Measurements from ENCODE around the gene BCL2. TPM values are rescaled to one million over a fixed set of nuclear protein-coding genes. Genes with fewer than 3 reads are reported as not detected.
A peak's percentile ranks its signal among the peaks of the same experiment; 100 is the strongest.

Gene BCL2
- total RNA-seq, 4 donors from 2014 or later = 14.3 to 34.8 (median 23.5) TPM

DNA sequence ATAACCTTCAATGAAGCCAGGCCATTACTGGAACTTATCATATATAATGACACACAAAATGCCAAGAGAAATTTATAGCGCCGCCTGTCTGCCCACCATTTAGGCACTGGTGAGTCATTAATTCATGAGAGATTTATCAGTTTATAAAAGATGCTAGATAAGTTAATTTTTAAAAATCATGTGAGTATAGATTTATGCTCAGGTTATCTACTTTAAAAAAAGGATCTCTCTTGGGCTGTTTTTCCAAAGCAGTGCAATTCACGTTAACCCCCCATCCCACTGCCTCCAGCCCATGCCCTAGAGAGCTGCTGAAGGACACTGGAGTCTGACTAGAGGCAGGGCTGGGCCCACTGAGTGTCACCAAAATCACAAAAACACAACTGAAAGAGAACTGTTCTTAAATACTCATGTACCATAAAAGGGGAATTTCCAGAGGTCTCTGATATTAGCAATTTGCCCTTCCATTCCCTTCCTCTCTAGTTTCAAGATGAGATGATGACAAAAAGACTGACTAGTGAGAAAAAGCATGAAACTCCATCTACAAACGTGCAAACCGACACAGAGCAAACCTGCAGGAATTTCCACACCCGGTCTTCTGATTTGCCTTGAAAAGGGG is 160.8 kb downstream of the BCL2 start:
- peak overlapping the region; percentile 73 to 85 (median 76) for H3K27ac ChIP-seq
- H3K4me3 ChIP-seq = no peak overlapping the region
- H3K9me3 ChIP-seq = no peaks in the 10 kb centered on the region
- in situ Hi-C loops (cut with MboI; ENCODE audit: low pct_ligation_motif_present in 1 of 4, low pct_unique_long_range_greater_than_20kb in 1 of 4, low sequenced_read_pairs in 3 of 4) = no loop called here
- H3K4me1 ChIP-seq = peaks cover 35 to 80% (median 53%) of the 10 kb centered on the region in 4 donors
- no peak for DNase-seq
- H3K27me3 ChIP-seq = no peaks in the 10 kb centered on the region
- TF ChIP-seq, protein P1, sequence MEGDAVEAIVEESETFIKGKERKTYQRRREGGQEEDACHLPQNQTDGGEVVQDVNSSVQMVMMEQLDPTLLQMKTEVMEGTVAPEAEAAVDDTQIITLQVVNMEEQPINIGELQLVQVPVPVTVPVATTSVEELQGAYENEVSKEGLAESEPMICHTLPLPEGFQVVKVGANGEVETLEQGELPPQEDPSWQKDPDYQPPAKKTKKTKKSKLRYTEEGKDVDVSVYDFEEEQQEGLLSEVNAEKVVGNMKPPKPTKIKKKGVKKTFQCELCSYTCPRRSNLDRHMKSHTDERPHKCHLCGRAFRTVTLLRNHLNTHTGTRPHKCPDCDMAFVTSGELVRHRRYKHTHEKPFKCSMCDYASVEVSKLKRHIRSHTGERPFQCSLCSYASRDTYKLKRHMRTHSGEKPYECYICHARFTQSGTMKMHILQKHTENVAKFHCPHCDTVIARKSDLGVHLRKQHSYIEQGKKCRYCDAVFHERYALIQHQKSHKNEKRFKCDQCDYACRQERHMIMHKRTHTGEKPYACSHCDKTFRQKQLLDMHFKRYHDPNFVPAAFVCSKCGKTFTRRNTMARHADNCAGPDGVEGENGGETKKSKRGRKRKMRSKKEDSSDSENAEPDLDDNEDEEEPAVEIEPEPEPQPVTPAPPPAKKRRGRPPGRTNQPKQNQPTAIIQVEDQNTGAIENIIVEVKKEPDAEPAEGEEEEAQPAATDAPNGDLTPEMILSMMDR (IDR thresholded peaks at IDR 0.05) = no peak
- TF ChIP-seq POLR2A (IDR thresholded peaks at IDR 0.05) (no peak), POLR2AphosphoS5 (IDR thresholded peaks at IDR 0.05) (no peak), EP300 (IDR thresholded peaks at IDR 0.05; ENCODE audit: low read depth) (no peak)
- H3K36me3 ChIP-seq = no peaks in the 10 kb centered on the region
- WGBS, 2 donors (ENCODE audit: low coverage in 1 of 2) = 68 to 72% methylated on average over 6 of the region's 6 CpGs
- intact Hi-C loops (cut with DNase I; ENCODE audit: low total_unique reads) = no loop called here

DNA sequence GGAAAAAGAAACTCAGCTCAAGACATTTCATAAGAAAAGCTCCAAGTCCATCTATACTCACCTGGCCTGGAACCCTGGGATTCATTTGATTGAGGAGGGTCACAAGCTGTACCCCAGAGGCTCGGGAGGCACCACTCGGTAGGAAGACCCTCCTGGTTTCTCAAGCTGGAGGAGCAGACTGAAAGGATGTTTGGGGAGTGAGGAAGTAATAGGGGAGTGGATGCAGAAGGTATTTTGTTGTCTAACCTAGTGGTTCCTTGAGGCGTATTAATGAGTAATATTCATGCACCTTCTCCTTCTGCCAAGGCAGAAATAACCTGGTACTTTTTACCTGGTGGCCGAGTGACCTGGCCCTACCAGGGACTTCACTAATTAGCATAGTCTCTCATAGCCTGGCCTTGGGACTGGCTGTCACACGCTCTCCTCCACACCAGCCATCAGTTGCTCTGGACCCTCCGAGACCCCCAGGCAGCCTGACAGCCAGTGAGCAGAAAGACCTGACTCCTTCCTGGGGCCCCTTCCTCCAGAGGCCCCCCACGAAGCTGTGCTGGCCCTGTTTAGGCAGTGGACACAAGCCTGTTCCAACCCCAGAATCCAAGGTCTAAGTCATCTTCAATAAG is 161.4 kb downstream of the BCL2 start:
- peak overlapping the region; percentile 73 to 85 (median 76) for H3K27ac ChIP-seq
- H3K27me3 ChIP-seq = no peaks in the 10 kb centered on the region
- no peaks in the 10 kb centered on the region for H3K9me3 ChIP-seq
- in situ Hi-C loops (cut with MboI; ENCODE audit: low pct_ligation_motif_present in 1 of 4, low pct_unique_long_range_greater_than_20kb in 1 of 4, low sequenced_read_pairs in 3 of 4) (no loop called here), intact Hi-C loops (cut with DNase I; ENCODE audit: low total_unique reads) (no loop called here)
- H3K4me3 ChIP-seq = peak overlapping the region in 1 of 4 donors; percentile 12
- H3K36me3 ChIP-seq = no peaks in the 10 kb centered on the region
- DNase-seq = no peak
- TF ChIP-seq EP300 (IDR thresholded peaks at IDR 0.05; ENCODE audit: low read depth) = no peak
- TF ChIP-seq POLR2AphosphoS5 (IDR thresholded peaks at IDR 0.05) = no peak
- TF ChIP-seq, protein P1 (IDR thresholded peaks at IDR 0.05) = no peak
- no peak for TF ChIP-seq POLR2A (IDR thresholded peaks at IDR 0.05)
- 40 to 44% methylated on average over 1 to 7 of the region's 7 CpGs for WGBS, 2 donors (ENCODE audit: low coverage in 1 of 2)
- peaks cover 35 to 80% (median 53%) of the 10 kb centered on the region in 4 donors for H3K4me1 ChIP-seq

DNA sequence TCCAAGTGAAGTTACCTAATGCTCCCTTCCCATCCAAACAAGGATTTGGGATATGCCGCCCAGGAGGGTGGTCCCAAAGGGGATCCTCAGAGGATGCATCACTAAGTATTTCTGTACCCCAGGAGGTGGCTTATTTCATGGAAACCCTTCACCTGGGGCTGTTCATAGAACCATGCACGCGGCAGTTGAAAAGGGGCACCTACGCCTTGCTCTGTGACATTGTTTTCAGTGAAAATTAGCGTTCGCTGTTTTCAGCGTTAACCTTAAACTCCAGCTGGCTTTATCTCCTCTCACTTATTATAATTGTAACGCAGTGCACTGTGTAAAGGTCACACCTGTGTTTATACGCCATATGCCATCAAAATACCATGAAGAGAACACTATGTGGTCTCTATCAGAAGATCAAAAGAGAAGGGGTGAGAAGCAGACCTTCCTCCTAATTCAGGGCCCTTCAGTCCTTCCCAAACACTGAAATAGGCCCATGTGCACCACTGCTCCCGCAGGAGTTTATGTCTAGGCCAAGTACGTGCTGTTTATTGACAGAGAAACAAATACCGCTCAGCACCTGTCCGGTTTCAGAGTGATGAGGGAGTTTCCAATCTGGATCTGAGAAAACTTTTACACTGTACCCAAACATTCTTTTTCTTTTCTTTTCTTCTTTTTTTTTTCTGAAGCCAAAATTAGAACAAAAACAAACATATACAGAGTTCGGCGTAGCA is 162.1 kb downstream of the BCL2 start:
- in situ Hi-C loops (cut with MboI; ENCODE audit: low pct_ligation_motif_present in 1 of 4, low pct_unique_long_range_greater_than_20kb in 1 of 4, low sequenced_read_pairs in 3 of 4) = no loop called here
- peak overlapping the region; percentile 73 to 85 (median 76) for H3K27ac ChIP-seq
- H3K9me3 ChIP-seq = no peaks in the 10 kb centered on the region
- H3K27me3 ChIP-seq = no peaks in the 10 kb centered on the region
- TF ChIP-seq POLR2AphosphoS5 (IDR thresholded peaks at IDR 0.05) = peak in 1 of 3 donors; percentile 46
- no peak for TF ChIP-seq POLR2A (IDR thresholded peaks at IDR 0.05)
- peaks cover 30 to 75% (median 52%) of the 10 kb centered on the region in 4 donors for H3K4me1 ChIP-seq
- DNase-seq = peak; percentile 51
- H3K36me3 ChIP-seq = no peaks in the 10 kb centered on the region
- intact Hi-C loops (cut with DNase I; ENCODE audit: low total_unique reads) = no loop called here
- 30 to 40% methylated on average over 7 to 15 of the region's 15 CpGs for WGBS, 2 donors (ENCODE audit: low coverage in 1 of 2)
- H3K4me3 ChIP-seq = peak overlapping the region in 1 of 4 donors; percentile 12

DNA sequence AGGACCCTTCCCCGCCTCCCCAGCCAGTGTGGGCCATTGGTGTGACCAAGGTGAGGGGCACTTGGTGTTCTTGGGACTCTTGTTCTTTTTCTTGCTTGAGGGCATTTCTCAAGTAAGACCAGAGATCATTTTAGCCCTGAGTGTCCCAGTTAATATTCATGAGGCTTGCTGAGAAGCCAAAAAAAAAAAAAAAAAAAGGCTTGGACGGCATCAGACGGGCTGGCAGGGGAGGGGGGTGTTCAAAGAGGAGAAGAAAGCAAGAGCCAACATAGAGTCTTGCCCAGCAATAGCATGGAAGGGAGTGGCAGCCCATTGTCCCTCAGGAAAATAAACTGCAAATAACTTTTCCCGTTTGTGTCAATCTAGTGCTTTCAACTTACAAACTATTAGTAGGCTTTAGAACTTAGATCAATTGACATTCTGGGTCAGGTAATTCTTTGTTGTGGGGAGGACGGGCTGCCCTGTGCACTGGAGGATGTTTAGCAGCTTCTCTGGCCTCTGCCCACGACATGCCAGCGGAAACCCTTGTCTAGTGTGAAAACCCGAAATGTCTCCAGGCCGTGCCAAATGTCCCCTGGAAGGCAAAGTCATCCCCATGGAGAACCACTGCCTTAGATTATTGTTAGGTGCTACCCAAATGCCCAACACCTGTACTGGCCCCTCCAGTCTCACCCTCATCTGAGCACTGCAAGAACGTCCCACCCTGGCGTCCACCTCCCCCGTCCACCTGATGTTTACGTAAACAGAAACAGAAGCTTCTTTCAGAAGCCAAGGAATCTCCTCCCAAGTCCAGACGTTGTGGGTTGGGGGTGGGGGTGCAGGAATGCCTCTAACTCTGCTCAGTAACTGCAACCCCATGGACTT is 163.4 kb downstream of the BCL2 start:
- Histone ChIP-seq H3K9me3 (no peaks in the 10 kb centered on the region), H3K36me3 (no peaks in the 10 kb centered on the region), H3K4me3 (peak overlapping the region in 1 of 4 donors; percentile 34), H3K27ac (peak overlapping the region; percentile 73 to 85 (median 76)), H3K27me3 (no peaks in the 10 kb centered on the region), H3K4me1 (peaks cover 17 to 61% (median 41%) of the 10 kb centered on the region in 4 donors)
- DNase-seq = no peak
- intact Hi-C loops (cut with DNase I; ENCODE audit: low total_unique reads) = no loop called here
- TF ChIP-seq POLR2A (IDR thresholded peaks at IDR 0.05) (no peak), EP300 (IDR thresholded peaks at IDR 0.05; ENCODE audit: low read depth) (no peak), POLR2AphosphoS5 (IDR thresholded peaks at IDR 0.05) (no peak)
- TF ChIP-seq, protein P1 (IDR thresholded peaks at IDR 0.05) = no peak
- in situ Hi-C loops (cut with MboI; ENCODE audit: low pct_ligation_motif_present in 1 of 4, low pct_unique_long_range_greater_than_20kb in 1 of 4, low sequenced_read_pairs in 3 of 4) = no loop called here
- WGBS, 2 donors (ENCODE audit: low coverage in 1 of 2) = 45 to 50% methylated on average over 3 to 14 of the region's 14 CpGs

Data from transverse colon (tissue), 4 donors.